Osteoblast (primary cell): ENCODE data around the gene ATP6V1D. TPM values are rescaled to one million over a fixed set of nuclear protein-coding genes. Genes with fewer than 3 reads are reported as not detected.

Experiments used
- DNase-seq: peaks from one replicate; pipeline ENCODE4 v3.0.0; 2011; ENCODE audit warnings: low spot score, mixed read lengths; ENCODE audit not compliant: insufficient read length; ENCODE audit errors: missing footprints
- H2AFZ ChIP-seq: 2 replicates; pipeline ENCODE4 v1.6.0; 2011; ENCODE audit warnings: mild to moderate bottlenecking, low read length
- H3K27ac ChIP-seq: 2 replicates; pipeline ENCODE4 v1.5.1; 2011; ENCODE audit warnings: mild to moderate bottlenecking, low read depth, low read length, moderate library complexity
- H3K27me3 ChIP-seq: 2 replicates; pipeline ENCODE4 v1.6.0; 2012; ENCODE audit warnings: mild to moderate bottlenecking, control low read depth, inconsistent platforms, low read length, moderate library complexity; ENCODE audit not compliant: insufficient read depth
- H3K36me3 ChIP-seq: 2 replicates; pipeline ENCODE4 v1.5.1; 2011; ENCODE audit warnings: mild to moderate bottlenecking, low read length, control low read depth, moderate library complexity; ENCODE audit not compliant: insufficient read depth
- H3K4me1 ChIP-seq: 2 replicates; pipeline ENCODE4 v1.5.1; 2011; ENCODE audit warnings: mild to moderate bottlenecking, low read length, control low read depth, moderate library complexity; ENCODE audit not compliant: insufficient read depth
- H3K4me2 ChIP-seq: 2 replicates; pipeline ENCODE4 v1.6.0; 2011; ENCODE audit warnings: mild to moderate bottlenecking, low read length; ENCODE audit not compliant: insufficient read depth
- H3K4me3 ChIP-seq: fragments of 200-600 bp; sonication (generic); 3 replicates; pipeline ENCODE4 v1.5.1; 2012; ENCODE audit warnings: mild to moderate bottlenecking, low read length, inconsistent platforms; ENCODE audit not compliant: insufficient read depth
- H3K79me2 ChIP-seq: 2 replicates; pipeline ENCODE4 v1.6.0; 2012; ENCODE audit warnings: mild to moderate bottlenecking, low read length, control low read depth, inconsistent platforms; ENCODE audit not compliant: insufficient read depth
- H3K9me3 ChIP-seq: 2 replicates; pipeline ENCODE4 v1.5.1; 2011; ENCODE audit warnings: low read depth, low read length, control low read depth
- H4K20me1 ChIP-seq: 2 replicates; pipeline ENCODE4 v1.6.0; 2012; ENCODE audit warnings: mild to moderate bottlenecking, low read length, control low read depth; ENCODE audit not compliant: insufficient read depth
- CTCF ChIP-seq: IDR thresholded peaks from 2 replicates; pipeline ENCODE4 v1.5.1; 2011; ENCODE audit warnings: mild to moderate bottlenecking, low read depth, low read length, moderate library complexity; ENCODE audit errors: extremely low read depth
- small RNA-seq: library from RNA; depleted of rRNA; stranded (forward); fragments of <200 nt; gene quantifications from one replicate; pipeline ENCODE3, GENCODE V24; 2012
- total RNA-seq: library from RNA; depleted of rRNA; stranded (reverse); fragments of >200 nt; gene quantifications from 2 replicates; pipeline ENCODE4 v1.2.3, GENCODE V29; 2012

Gene ATP6V1D
- total RNA-seq, 1 donor = 140 TPM

- no peak overlapping the region for H3K27ac ChIP-seq
- H4K20me1 ChIP-seq = no peaks in the 10 kb centered on the region
- H3K4me3 ChIP-seq = no peak overlapping the region
- H3K79me2 ChIP-seq = no peaks in the 10 kb centered on the region
- H3K9me3 ChIP-seq = no peaks in the 10 kb centered on the region
- no peak overlapping the region for H2AFZ ChIP-seq
- no peak for DNase-seq
- H3K27me3 ChIP-seq = no peaks in the 10 kb centered on the region
- TF ChIP-seq CTCF = no peak
- H3K36me3 ChIP-seq = peaks cover 53% of the 10 kb centered on the region
- H3K4me1 ChIP-seq = no peaks in the 10 kb centered on the region
- H3K4me2 ChIP-seq = no peak overlapping the region
Observed at GRCh38 chr14:67317822-67318221, 41.8 kb downstream of the ATP6V1D start.

GRCh38 chr14:67313153-67313552, 46.5 kb downstream of the ATP6V1D start:
- TF ChIP-seq CTCF = no peak
- no peak overlapping the region for H3K4me3 ChIP-seq
- H3K9me3 ChIP-seq = no peaks in the 10 kb centered on the region
- no peaks in the 10 kb centered on the region for H3K79me2 ChIP-seq
- H3K36me3 ChIP-seq = peaks cover 40% of the 10 kb centered on the region
- no peak overlapping the region for H2AFZ ChIP-seq
- no peak overlapping the region for H3K4me2 ChIP-seq
- H3K4me1 ChIP-seq = no peaks in the 10 kb centered on the region
- no peaks in the 10 kb centered on the region for H4K20me1 ChIP-seq
- no peak overlapping the region for H3K27ac ChIP-seq
- no peaks in the 10 kb centered on the region for H3K27me3 ChIP-seq
- no peak for DNase-seq

GRCh38 chr14:67311868-67312267, 47.7 kb downstream of the ATP6V1D start:
- Histone ChIP-seq H3K79me2 (no peaks in the 10 kb centered on the region), H4K20me1 (no peaks in the 10 kb centered on the region), H3K4me2 (no peak overlapping the region), H3K4me1 (no peaks in the 10 kb centered on the region), H3K36me3 (peaks cover 32% of the 10 kb centered on the region), H3K27ac (no peak overlapping the region), H3K27me3 (no peaks in the 10 kb centered on the region), H3K4me3 (no peak overlapping the region), H3K9me3 (no peaks in the 10 kb centered on the region), H2AFZ (no peak overlapping the region)
- DNase-seq = no peak
- TF ChIP-seq CTCF = no peak

Small RNAs within 50 kb of the gene (small RNA-seq; reads per million reads assigned to genes)
- gene RF00019 = not detected

Other genes starting within 250 kb of the ATP6V1D start
- not detected in 2 replicates for gene GARIN2, start 170.4 kb downstream of the ATP6V1D start, total RNA-seq
- gene PALS1, start 118.4 kb downstream of the ATP6V1D start, total RNA-seq = 21.2 and 21.7 TPM in 2 replicates
- 127 and 152 TPM in 2 replicates for gene EIF2S1, start 524 bp upstream of the ATP6V1D start, total RNA-seq
- gene PLEK2, start 52.4 kb upstream of the ATP6V1D start, total RNA-seq = 1.2 and 2.5 TPM in 2 replicates
- 5.8 and 8.3 TPM in 2 replicates for gene TMEM229B, start 128.9 kb upstream of the ATP6V1D start, total RNA-seq
- 0.59 and 1.1 TPM in 2 replicates for gene PLEKHH1, start 173.5 kb upstream of the ATP6V1D start, total RNA-seq
- 15.3 and 16.3 TPM in 2 replicates for gene PIGH, start 240.5 kb upstream of the ATP6V1D start, total RNA-seq